GM20000 (cell line): ENCODE results near the gene SLC4A7.
"Not testable (repeated sequence)": the region's sequence is repeated elsewhere in the genome, so short reads cannot be mapped to it uniquely, and the experiment has no call there.

Experiments
- DNase-seq: peaks from one replicate; pipeline ENCODE4 v3.0.0; 2012; ENCODE audit warnings: low spot score
- TF ChIP-seq, protein P1 (sequence below): IDR thresholded peaks from 2 replicates; pipeline ENCODE4 v1.5.1; 2012; ENCODE audit warnings: mild to moderate bottlenecking, control low read depth; ENCODE audit errors: extremely low read depth, missing control alignments

Gene SLC4A7

DNA sequence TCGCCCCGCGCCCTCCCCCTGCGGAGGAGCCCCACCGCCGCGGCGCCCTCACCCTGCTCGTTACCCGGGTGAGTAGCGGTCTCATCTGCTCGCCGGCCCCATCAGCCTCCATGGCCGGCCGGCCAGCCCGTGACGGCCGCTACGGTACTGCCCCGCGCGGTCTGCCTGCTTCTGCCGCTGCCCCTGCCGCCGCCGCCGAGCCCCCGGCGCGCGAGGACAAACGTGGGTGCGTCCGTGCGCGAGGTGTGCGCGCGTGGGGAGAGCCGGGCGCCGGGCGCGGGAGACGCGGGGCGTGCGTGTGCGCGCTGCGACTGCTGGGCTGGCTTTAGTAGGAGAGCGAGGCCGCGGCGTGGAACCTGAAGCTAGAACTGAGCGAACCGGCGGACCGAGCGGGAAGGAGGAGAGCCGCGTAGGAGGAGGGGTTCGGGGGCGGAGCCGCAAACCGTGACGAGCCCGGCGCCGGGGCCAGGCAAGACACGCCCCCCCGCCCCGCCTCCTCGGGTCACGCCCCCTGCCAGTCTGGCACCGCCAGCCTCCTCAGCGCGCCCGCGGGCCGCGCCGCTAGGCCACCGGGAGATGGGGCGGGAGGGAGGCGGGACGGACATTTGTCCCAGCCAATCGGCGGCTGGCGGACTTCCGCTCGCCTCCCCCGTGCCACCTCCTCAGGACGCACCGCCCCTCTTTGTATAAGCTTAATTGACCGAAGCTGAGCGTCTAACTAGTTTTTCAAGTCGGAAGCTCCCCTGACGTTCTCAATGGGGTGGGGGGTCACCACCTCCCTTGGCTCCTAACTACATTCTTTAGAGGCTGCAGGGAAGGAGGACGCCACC lies at the start of gene SLC4A7:
Gene SLC4A7 (minus strand): TSS at position 370 of the 830 bp plus-strand sequence. CDS start 258 bp downstream, at position 112.
- peak; percentile 98 for DNase-seq
- TF ChIP-seq, protein P1, sequence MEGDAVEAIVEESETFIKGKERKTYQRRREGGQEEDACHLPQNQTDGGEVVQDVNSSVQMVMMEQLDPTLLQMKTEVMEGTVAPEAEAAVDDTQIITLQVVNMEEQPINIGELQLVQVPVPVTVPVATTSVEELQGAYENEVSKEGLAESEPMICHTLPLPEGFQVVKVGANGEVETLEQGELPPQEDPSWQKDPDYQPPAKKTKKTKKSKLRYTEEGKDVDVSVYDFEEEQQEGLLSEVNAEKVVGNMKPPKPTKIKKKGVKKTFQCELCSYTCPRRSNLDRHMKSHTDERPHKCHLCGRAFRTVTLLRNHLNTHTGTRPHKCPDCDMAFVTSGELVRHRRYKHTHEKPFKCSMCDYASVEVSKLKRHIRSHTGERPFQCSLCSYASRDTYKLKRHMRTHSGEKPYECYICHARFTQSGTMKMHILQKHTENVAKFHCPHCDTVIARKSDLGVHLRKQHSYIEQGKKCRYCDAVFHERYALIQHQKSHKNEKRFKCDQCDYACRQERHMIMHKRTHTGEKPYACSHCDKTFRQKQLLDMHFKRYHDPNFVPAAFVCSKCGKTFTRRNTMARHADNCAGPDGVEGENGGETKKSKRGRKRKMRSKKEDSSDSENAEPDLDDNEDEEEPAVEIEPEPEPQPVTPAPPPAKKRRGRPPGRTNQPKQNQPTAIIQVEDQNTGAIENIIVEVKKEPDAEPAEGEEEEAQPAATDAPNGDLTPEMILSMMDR: no peak

DNA sequence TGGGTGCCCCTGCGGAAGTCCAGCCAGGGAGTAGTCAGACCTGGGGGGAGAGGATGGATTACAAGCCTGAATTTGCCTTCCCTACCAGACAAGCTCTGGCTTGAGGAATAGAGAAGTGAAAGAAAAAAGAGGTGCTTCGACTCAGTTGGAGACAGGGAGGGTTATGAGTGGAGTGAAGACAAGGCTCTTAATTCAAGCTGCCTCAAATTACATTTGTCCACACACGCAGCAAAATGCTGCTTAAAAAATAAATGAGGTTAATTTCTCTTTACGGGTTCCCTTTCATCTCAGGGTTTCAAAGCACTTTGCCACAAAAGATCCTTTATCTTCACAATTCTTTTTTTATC lies 49.0 kb upstream of the SLC4A7 start:
- no peak for DNase-seq
- TF ChIP-seq, protein P1: no peak

DNA sequence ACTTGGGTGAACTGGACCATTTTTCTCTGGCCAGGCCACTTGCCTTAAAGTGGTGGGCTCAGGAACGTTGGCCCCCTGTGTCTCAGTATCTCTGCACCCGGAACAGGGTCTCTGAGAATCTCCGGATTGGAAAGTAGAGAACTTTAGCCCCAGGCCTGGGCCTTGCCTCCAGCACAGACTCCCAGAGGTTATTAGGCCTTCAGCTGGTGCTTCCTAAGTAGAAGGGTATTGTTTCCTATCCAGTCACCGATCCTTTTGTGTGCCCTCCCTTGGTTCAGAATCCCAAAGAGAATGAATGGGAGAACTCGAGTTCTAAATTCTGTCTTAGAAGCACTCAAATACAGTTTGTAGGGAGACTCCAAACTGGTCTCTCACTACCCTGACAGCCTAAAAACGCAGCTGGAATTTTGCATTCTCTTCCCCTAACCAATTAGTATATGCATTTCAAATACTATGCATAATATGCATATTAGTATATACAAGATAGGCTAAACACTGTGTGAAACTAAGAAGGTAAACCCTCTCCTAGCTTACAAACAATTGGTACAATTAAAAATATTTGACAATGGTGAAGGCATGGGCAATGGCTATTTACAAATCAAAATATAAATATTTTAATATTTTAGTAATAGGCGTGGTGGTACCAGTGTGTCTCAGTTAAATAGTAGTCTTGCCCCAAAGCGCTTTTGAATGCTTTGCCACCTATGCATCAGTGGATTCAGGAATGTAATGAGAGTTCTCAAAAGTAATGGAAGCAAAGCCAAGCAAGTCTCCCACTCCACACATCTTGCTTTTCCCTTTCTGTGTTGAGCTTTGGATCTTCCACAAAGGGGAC lies 48.5 kb upstream of the SLC4A7 start:
- TF ChIP-seq, protein P1: no peak
- DNase-seq: no peak

DNA sequence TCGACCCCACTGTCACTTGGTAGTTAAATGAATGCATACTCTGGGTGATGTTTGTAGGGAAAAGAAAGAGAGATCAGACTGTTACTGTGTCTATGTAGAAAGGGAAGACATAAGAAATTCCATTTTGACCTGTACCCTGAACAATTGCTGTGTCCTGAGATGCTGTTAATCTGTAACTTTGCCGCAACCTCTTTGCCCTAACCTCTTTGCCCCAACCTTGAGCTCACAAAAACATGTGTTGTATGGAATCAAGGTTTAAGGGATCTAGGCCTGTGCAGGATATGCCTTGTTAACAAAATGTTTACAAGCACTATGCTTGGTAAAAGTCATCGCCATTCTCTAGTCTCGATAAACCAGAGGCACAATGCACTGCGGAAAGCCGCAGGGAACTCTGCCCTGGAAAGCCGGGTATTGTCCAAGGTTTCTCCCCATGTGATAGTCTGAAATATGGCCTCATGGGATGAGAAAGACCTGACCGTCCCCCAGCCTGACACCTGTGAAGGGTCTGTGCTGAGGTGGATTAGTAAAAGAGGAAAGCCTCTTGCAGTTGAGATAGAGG lies 47.1 kb upstream of the SLC4A7 start:
- DNase-seq: not testable (repeated sequence)

DNA sequence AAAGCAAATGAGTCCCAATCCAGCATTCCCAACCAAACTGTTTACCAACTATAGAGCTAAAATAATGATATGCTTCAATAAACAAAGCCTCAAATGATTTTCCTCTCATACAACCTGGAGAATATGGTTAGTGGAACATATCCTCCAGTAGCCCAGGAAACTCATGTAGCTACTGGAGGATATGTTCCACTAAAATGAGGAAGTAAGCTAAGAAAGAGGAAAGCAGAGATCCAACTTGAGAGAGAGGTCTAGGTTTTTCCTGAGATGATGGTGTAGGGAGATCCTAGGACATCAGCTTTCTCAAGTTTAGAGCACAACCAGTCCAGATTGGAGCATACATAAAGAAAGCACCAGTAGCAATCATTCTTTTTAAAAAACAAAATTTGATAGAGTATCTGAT lies 44.6 kb upstream of the SLC4A7 start:
- DNase-seq: no peak
- TF ChIP-seq, protein P1: no peak

DNA sequence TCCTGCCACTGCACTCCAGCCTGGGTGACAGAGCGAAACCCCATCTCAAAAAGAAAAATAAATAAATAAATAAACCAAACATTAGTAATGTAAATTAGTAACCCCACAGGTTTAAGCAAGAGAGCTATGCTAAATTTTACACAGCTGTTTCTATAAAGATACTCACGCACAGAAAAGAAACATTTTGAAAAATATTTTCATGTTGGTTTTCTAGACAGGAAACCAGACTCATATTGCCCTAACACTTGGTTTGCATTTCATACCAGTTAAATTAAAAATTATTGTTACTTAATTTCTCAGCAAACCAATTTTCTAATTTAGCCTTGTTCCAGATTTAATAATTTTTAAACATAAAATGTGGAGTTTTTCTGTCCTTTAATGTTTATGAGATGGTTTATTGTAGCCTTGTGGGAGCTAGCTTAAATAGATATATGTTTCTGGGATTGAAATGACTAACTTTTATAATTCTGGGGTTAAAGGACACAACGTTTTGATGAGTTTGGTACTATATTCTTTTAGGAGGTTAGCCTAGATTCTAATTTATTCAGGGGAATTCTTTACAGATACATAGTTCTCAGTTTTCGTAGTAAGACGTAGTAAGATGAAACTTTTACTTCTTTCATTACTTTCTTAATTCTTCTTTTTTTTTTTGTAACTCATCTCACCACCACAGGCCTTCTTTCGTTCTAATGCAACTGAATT lies 42.6 kb upstream of the SLC4A7 start:
- TF ChIP-seq, protein P1: no peak
- DNase-seq: no peak

DNA sequence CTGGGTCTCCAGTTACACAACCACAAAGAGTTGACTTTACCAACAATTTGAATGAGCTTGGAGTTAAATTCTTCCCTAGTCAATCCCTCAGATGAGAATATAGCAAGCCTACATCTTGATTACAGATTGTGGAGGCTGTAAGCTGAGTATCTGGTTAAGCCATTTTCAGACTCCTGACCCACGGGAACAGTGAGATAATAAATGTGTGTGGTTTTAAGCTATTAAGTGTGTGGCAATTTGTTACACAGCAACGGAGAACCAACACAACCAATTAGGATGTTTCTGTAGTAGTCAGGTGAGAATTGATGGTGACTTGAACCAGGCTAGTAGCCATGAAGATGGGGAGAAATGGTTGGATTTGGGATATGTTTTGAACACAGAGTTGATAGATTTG lies 37.7 kb upstream of the SLC4A7 start:
- TF ChIP-seq, protein P1: no peak

More for the DNA sequence above, 37.7 kb upstream of the SLC4A7 start:
- no peak for DNase-seq
